DND-41 (cell line): ENCODE results near the gene SCT.

Experiments used
- ATAC-seq: fragments of 200-7000 bp; cut with Tn5 transposase; 3 replicates; pipeline ENCODE4 v1.9.1; 2021; ENCODE audit warnings: low read depth; ENCODE audit not compliant: insufficient read depth
- DNase-seq: peaks from one replicate; pipeline ENCODE4 v3.0.0-alpha.2; 2020
- H2AFZ ChIP-seq: 2 replicates; pipeline ENCODE4 v1.6.0; 2012; ENCODE audit warnings: low read depth, low read length
- H3K27ac ChIP-seq: 2 replicates; pipeline ENCODE4 v1.5.1; 2012; ENCODE audit warnings: low read length, inconsistent platforms
- H3K27me3 ChIP-seq: fragments of 200-600 bp; sonication (generic); 2 replicates; pipeline ENCODE4 v1.6.0; 2012; ENCODE audit warnings: low read length, mild to moderate bottlenecking, inconsistent platforms; ENCODE audit not compliant: insufficient read depth, poor library complexity
- H3K36me3 ChIP-seq: 2 replicates; pipeline ENCODE4 v1.5.1; 2012; ENCODE audit warnings: low read length, inconsistent platforms; ENCODE audit not compliant: insufficient read depth
- H3K4me1 ChIP-seq: 2 replicates; pipeline ENCODE4 v1.5.1; 2012; ENCODE audit warnings: mild to moderate bottlenecking, low read length; ENCODE audit not compliant: insufficient read depth
- H3K4me2 ChIP-seq: 2 replicates; pipeline ENCODE4 v1.6.0; 2012; ENCODE audit warnings: mild to moderate bottlenecking, moderate library complexity, low read length, inconsistent platforms; ENCODE audit not compliant: insufficient read depth
- H3K4me3 ChIP-seq, 2 experiments: fragments of 200-600 bp in 1 of 2; shearing (Covaris generic) in 1 of 2; 2 replicates each; pipeline ENCODE4 v1.5.1; 2012 to 2016; ENCODE audit warnings: inconsistent platforms in 2 of 2, low read length in 2 of 2, mild to moderate bottlenecking in 2 of 2, low read depth in 1 of 2, moderate library complexity in 1 of 2
- H3K79me2 ChIP-seq: 2 replicates; pipeline ENCODE4 v1.6.0; 2012; ENCODE audit warnings: low read length, inconsistent platforms; ENCODE audit not compliant: insufficient read depth
- H3K9ac ChIP-seq: 2 replicates; pipeline ENCODE4 v1.6.0; 2012; ENCODE audit warnings: low read depth, mild to moderate bottlenecking, inconsistent platforms, low read length, moderate library complexity
- H3K9me3 ChIP-seq: 2 replicates; pipeline ENCODE4 v1.5.1; 2012; ENCODE audit warnings: low read length, moderate library complexity, mild to moderate bottlenecking, inconsistent platforms; ENCODE audit not compliant: insufficient read depth, severe bottlenecking
- H4K20me1 ChIP-seq: 2 replicates; pipeline ENCODE4 v1.6.0; 2012; ENCODE audit warnings: low read length; ENCODE audit not compliant: insufficient read depth
- EZH2 ChIP-seq: IDR thresholded peaks from 3 replicates; pipeline ENCODE4 v1.6.1; 2012; ENCODE audit warnings: borderline replicate concordance, low read depth, mild to moderate bottlenecking, moderate library complexity, low read length, inconsistent platforms; ENCODE audit not compliant: severe bottlenecking
- TF ChIP-seq, protein P1 (sequence below): IDR thresholded peaks from 2 replicates; pipeline ENCODE4 v1.5.1; 2012; ENCODE audit warnings: borderline replicate concordance, low read length, moderate library complexity, mild to moderate bottlenecking; ENCODE audit not compliant: poor library complexity, severe bottlenecking; ENCODE audit errors: extremely low read depth

The SCT gene

DNA sequence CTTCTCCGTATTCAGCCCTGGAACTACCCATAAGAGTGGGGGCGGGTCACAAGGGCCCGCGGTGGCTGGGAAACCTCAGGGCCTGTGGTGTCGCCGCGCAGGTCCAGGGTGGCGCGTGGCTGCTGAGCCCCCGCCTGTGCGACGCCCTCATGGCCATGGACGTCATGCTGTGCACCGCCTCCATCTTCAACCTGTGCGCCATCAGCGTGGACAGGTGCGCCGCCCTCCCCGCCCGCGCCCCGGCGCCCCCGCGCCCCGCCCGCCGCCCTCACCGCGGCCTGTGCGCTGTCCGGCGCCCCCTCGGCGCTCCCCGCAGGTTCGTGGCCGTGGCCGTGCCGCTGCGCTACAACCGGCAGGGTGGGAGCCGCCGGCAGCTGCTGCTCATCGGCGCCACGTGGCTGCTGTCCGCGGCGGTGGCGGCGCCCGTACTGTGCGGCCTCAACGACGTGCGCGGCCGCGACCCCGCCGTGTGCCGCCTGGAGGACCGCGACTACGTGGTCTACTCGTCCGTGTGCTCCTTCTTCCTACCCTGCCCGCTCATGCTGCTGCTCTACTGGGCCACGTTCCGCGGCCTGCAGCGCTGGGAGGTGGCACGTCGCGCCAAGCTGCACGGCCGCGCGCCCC, 12.5 kb upstream of the SCT start:
- Histone ChIP-seq H3K4me2 (no peak overlapping the region), H3K9ac (no peak overlapping the region), H3K36me3 (peaks cover 43% of the 10 kb centered on the region), H3K4me1 (no peaks in the 10 kb centered on the region), H2AFZ (no peak overlapping the region), H4K20me1 (peaks cover 23% of the 10 kb centered on the region), H3K4me3 (no peak overlapping the region), H3K9me3 (no peaks in the 10 kb centered on the region), H3K27me3 (no peaks in the 10 kb centered on the region), H3K27ac (no peak overlapping the region), H3K79me2 (no peaks in the 10 kb centered on the region)
- TF ChIP-seq, protein P1, sequence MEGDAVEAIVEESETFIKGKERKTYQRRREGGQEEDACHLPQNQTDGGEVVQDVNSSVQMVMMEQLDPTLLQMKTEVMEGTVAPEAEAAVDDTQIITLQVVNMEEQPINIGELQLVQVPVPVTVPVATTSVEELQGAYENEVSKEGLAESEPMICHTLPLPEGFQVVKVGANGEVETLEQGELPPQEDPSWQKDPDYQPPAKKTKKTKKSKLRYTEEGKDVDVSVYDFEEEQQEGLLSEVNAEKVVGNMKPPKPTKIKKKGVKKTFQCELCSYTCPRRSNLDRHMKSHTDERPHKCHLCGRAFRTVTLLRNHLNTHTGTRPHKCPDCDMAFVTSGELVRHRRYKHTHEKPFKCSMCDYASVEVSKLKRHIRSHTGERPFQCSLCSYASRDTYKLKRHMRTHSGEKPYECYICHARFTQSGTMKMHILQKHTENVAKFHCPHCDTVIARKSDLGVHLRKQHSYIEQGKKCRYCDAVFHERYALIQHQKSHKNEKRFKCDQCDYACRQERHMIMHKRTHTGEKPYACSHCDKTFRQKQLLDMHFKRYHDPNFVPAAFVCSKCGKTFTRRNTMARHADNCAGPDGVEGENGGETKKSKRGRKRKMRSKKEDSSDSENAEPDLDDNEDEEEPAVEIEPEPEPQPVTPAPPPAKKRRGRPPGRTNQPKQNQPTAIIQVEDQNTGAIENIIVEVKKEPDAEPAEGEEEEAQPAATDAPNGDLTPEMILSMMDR = no peak
- TF ChIP-seq EZH2 = no peak
- DNase-seq (no peak), ATAC-seq (no peak)

DNA sequence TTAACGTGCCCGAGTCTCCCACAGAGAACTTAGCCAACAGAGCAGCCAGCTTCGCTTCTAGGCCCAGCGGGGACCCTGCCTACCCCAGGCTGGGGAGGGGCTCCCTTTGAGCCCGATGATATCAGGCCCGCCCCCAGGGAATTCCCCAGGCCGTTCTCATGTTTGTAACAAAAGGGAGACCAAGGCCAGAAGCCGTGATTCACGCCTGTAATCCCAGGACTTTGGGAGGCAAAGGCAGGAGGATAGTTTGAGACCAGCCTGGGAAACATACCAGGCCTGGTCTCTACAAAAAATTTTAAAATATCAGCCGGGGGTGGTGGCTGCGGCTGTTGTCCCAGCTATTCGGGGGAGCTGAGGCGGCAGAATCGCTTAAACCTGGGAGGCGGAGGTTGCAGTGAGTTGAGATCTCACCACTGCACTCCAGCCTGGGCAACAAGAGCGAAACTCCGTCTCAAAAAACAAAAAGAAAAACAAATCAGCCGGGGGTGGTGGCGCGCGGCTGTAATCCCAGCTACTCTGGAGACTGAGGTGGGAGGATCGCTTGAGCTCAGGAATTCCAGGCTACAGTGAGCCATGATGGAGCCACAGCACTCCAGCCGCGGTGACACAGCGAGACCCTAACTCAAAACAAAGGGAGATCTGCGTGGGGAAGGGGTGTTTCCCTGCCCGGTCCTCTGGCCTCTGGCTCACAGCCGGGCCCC, 11.8 kb upstream of the SCT start:
- H3K36me3 ChIP-seq = peaks cover 36% of the 10 kb centered on the region
- TF ChIP-seq, protein P1 = no peak
- TF ChIP-seq EZH2 = no peak
- H3K27ac ChIP-seq = no peak overlapping the region
- H3K4me2 ChIP-seq = no peak overlapping the region
- H3K4me3 ChIP-seq = no peak overlapping the region
- no peaks in the 10 kb centered on the region for H3K27me3 ChIP-seq
- no peaks in the 10 kb centered on the region for H3K79me2 ChIP-seq
- no peaks in the 10 kb centered on the region for H3K4me1 ChIP-seq
- peaks cover 20% of the 10 kb centered on the region for H4K20me1 ChIP-seq
- no peaks in the 10 kb centered on the region for H3K9me3 ChIP-seq
- DNase-seq (no peak), ATAC-seq (no peak)
- no peak overlapping the region for H3K9ac ChIP-seq
- H2AFZ ChIP-seq = no peak overlapping the region

DNA sequence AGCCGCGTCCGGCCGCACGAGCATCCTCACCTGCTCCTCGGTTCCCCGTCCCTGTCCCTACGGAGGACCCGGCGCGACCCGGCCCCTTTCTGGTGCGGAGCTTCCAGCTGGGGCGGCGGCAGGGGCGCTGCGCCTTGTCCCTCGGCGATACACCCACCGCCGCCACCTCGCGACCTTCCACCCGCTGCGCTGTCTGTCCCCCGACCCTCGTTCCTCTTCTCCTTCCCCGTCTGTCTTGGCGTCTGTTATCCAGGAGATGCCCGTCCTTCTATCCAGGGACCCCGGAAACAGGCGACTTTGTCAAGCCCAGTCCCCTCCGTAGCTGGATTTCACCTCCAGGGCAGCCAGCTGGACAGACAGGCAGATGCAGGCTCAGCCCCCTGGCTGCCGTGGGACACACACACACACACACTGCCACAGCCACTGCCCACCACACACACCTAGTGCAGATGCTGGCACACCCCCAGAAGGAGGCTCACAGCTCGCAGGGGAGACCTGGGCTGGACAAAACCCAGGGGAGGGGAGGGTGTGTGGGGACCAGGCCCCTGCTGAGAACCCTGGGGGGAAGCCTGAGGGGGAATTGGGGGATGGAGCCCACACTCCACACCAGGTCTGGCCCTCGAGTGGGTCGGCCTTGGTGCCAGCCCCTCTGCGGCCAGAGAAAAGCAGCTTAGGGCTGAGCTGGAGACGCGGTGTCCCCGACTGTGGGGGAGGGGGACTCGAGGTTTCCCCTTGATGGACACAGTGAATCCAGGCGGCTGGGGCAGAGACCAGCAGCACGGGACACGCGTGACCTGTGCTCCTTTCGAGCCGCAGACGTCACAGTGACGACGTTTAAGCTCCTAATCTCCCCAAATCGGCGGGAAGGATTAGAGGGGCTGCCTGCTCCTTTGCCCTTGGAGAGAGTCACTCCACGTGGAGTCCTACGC, 10.9 kb upstream of the SCT start:
- Histone ChIP-seq H2AFZ (no peak overlapping the region), H3K4me2 (no peak overlapping the region), H4K20me1 (peaks cover 15% of the 10 kb centered on the region), H3K27me3 (no peaks in the 10 kb centered on the region), H3K9ac (no peak overlapping the region), H3K9me3 (no peaks in the 10 kb centered on the region), H3K36me3 (peaks cover 31% of the 10 kb centered on the region), H3K27ac (no peak overlapping the region), H3K4me1 (no peaks in the 10 kb centered on the region), H3K4me3 (no peak overlapping the region), H3K79me2 (no peaks in the 10 kb centered on the region)
- DNase-seq = no peak
- TF ChIP-seq, protein P1 = no peak
- TF ChIP-seq EZH2 = no peak
- ATAC-seq = no peak; the same call in 2 of the 3 replicates
